B cell (primary cell): ENCODE data around the gene NFYC. TPM values are rescaled to one million over a fixed set of nuclear protein-coding genes. Genes with fewer than 3 reads are reported as not detected.

Experiments
- ATAC-seq: fragments of 200-7000 bp; cut with Tn5 transposase; one replicate; pipeline ENCODE4 v1.10.0; 2021; ENCODE audit warnings: low read depth, mild to moderate bottlenecking, moderate number of reproducible peaks, moderate library complexity
- CTCF ChIA-PET: fragments of 350-600 bp; sonication (Branson Sonifier 250); formaldehyde crosslinking; loops from one replicate; lab custom pipeline; 2021; ENCODE audit warnings: antibody characterized with exemption, inconsistent platforms; lab: Charles Lee
- POLR2A ChIA-PET: fragments of 350-600 bp; sonication (Branson Sonifier 250); formaldehyde crosslinking; loops from one replicate; lab custom pipeline; 2021; ENCODE audit warnings: antibody characterized with exemption; lab: Charles Lee
- DNase-seq: peaks from one replicate; pipeline ENCODE4 v3.0.0; 2013
- H2AFZ ChIP-seq: 2 replicates; pipeline ENCODE4 v1.6.1; 2012; ENCODE audit warnings: mild to moderate bottlenecking, low read depth, low read length; ENCODE audit not compliant: insufficient read depth, poor library complexity, severe bottlenecking
- H3K27ac ChIP-seq, 2 donors: 1 replicate in 1 of 2; 2 replicates in 1 of 2; pipeline ENCODE4 v1.5.1; 2012 to 2013; ENCODE audit warnings: low read length in 2 of 2, mild to moderate bottlenecking in 2 of 2, moderate library complexity in 1 of 2
- H3K27me3 ChIP-seq, 4 experiments: fragments of 200-600 bp in 1 of 4; sonication (generic) in 1 of 4; replicated peaks in 1 of 4; 1 replicate in 2 of 4; 2 replicates in 2 of 4; pipeline versions ENCODE4 v1.6.1 to v1.7.0; 2013 to 2016; ENCODE audit warnings: low read length in 3 of 4, mild to moderate bottlenecking in 2 of 4, mixed read lengths in 1 of 4, moderate library complexity in 1 of 4; ENCODE audit not compliant: insufficient read depth in 4 of 4, control insufficient read depth in 3 of 4; ENCODE audit errors: control extremely low read depth in 1 of 4
- H3K36me3 ChIP-seq, 2 experiments: replicated peaks in 1 of 2; 1 replicate in 1 of 2; 2 replicates in 1 of 2; pipeline versions ENCODE4 v1.6.1 to v1.7.1; 2013; ENCODE audit warnings: low read length in 1 of 2; ENCODE audit not compliant: insufficient read depth in 2 of 2, control insufficient read depth in 1 of 2; ENCODE audit errors: control extremely low read depth in 1 of 2, extremely low read depth in 1 of 2
- H3K4me1 ChIP-seq, 2 donors: fragments of 200-600 bp in 1 of 2; sonication (generic) in 1 of 2; 1 replicate in 1 of 2; 2 replicates in 1 of 2; pipeline versions ENCODE4 v1.5.1 to v1.6.1; 2013 to 2017; ENCODE audit warnings: low read length in 2 of 2; ENCODE audit not compliant: control insufficient read depth in 2 of 2, insufficient read depth in 2 of 2
- H3K4me2 ChIP-seq: replicated peaks from 2 replicates; pipeline ENCODE3; 2012; ENCODE audit warnings: mild to moderate bottlenecking, low read depth, low read length; ENCODE audit not compliant: poor library complexity, severe bottlenecking
- H3K4me3 ChIP-seq, 5 experiments: fragments of 200-600 bp in 1 of 5; sonication (generic) in 1 of 5; 1 replicate in 3 of 5; 2 replicates in 2 of 5; pipeline versions ENCODE4 v1.5.1 to v1.7.0; 2011 to 2016; ENCODE audit warnings: low read length in 4 of 5, mild to moderate bottlenecking in 4 of 5, low read depth in 2 of 5, control low read depth in 1 of 5, moderate library complexity in 1 of 5; ENCODE audit not compliant: insufficient read depth in 1 of 5; ENCODE audit errors: control extremely low read depth in 1 of 5, extremely low read depth in 1 of 5
- H3K79me2 ChIP-seq: fragments of 200-600 bp; sonication (generic); one replicate; pipeline ENCODE4 v1.6.0; 2016; ENCODE audit warnings: low read length; ENCODE audit not compliant: control insufficient read depth, insufficient read depth
- H3K9ac ChIP-seq: fragments of 200-600 bp; sonication (generic); 2 replicates; pipeline ENCODE4 v1.6.1; 2017; ENCODE audit warnings: mild to moderate bottlenecking, low read length, moderate library complexity
- H3K9me3 ChIP-seq, 3 donors: one replicate each; pipeline versions ENCODE4 v1.6.1 to v1.7.1; 2013; ENCODE audit warnings: low read length in 2 of 3; ENCODE audit not compliant: control insufficient read depth in 2 of 3, insufficient read depth in 1 of 3; ENCODE audit errors: control extremely low read depth in 1 of 3
- H4K20me1 ChIP-seq: 2 replicates; pipeline ENCODE4 v1.6.0; 2012; ENCODE audit warnings: mild to moderate bottlenecking, low read length; ENCODE audit not compliant: insufficient read depth, control insufficient read depth, poor library complexity, severe bottlenecking
- H3K27ac Mint-ChIP-seq: one replicate; pipeline ENCODE4 v1.8.0; 2021; ENCODE audit warnings: mixed read lengths
- H3K27me3 Mint-ChIP-seq: one replicate; pipeline ENCODE4 v1.8.0; 2021; ENCODE audit warnings: mixed read lengths
- H3K4me1 Mint-ChIP-seq: one replicate; pipeline ENCODE4 v1.8.0; 2021; ENCODE audit warnings: mixed read lengths
- H3K4me3 Mint-ChIP-seq: one replicate; pipeline ENCODE4 v1.8.0; 2021; ENCODE audit warnings: mixed read lengths
- H3K9me3 Mint-ChIP-seq: one replicate; pipeline ENCODE4 v1.8.0; 2022; ENCODE audit warnings: mixed read lengths; ENCODE audit not compliant: insufficient read depth
- CTCF ChIP-seq: fragments of 200-600 bp; IDR thresholded peaks from one replicate; pipeline ENCODE4 v1.8.0; 2022; ENCODE audit warnings: antibody characterized with exemption, mild to moderate bottlenecking
- EZH2 ChIP-seq: IDR thresholded peaks from 2 replicates; pipeline ENCODE4 v1.6.1; 2012; ENCODE audit warnings: borderline replicate concordance, low read depth, mild to moderate bottlenecking, moderate library complexity, low read length; ENCODE audit not compliant: insufficient read depth, poor library complexity, severe bottlenecking
- WGBS: methylation state at CpG from one replicate; pipeline ENCODE4 v1.1.5; 2013; ENCODE audit warnings: missing lambda C conversion rate; ENCODE audit not compliant: insufficient coverage; 5-methylcytosine and 5-hydroxymethylcytosine counted together
- intact Hi-C: fragments of 100-400 bp; cut with micrococcal nuclease; formaldehyde crosslinking; loops from one replicate; pipeline ENCODE4 v1.10.0; 2022
- polyA plus RNA-seq: library from polyadenylated mRNA; depleted of rRNA; stranded (reverse); fragments of >200 nt; gene quantifications from 2 replicates; pipeline ENCODE4 v1.2.3, GENCODE V29; 2012
- total RNA-seq, 2 donors: library from RNA; stranded (reverse); fragments of 120-200 nt in 1 of 2; gene quantifications; 1 replicate in 1 of 2; 2 replicates in 1 of 2; pipeline versions ENCODE4 v1.2.3 to v1.2.4, GENCODE V29; 2013 to 2022

The NFYC gene
- total and polyA plus RNA-seq, 2 donors (not counting 1 experiment from before 2014, with no cell fraction given): 88.7 to 123 TPM

- H3K27ac ChIP-seq: no peak overlapping the region
- H2AFZ ChIP-seq: no peak overlapping the region
- POLR2A ChIA-PET: no interaction called here
- DNase-seq (no peak), ATAC-seq (no peak)
- no peak for TF ChIP-seq EZH2
- TF ChIP-seq CTCF: no peak
- Mint-ChIP-seq H3K4me1 (no peaks in the 10 kb centered on the region), H3K27me3 (peaks cover 15% of the 10 kb centered on the region), H3K4me3 (no peak overlapping the region), H3K9me3 (no peaks in the 10 kb centered on the region), H3K27ac (no peak overlapping the region)
- no peaks in the 10 kb centered on the region for H3K79me2 ChIP-seq
- no peaks in the 10 kb centered on the region for H3K4me1 ChIP-seq
- H3K9me3 ChIP-seq: no peaks in the 10 kb centered on the region
- H3K27me3 ChIP-seq: no peaks in the 10 kb centered on the region
- CTCF ChIA-PET: interaction anchor here (1.3 kb wide), 1 partner anchor 501 kb away, joined by 3 read pairs; no protein-coding TSS in a partner anchor
- intact Hi-C loops: no loop called here
- no peaks in the 10 kb centered on the region for H4K20me1 ChIP-seq
- H3K9ac ChIP-seq: no peak overlapping the region
- H3K36me3 ChIP-seq: no peaks in the 10 kb centered on the region
- no peak overlapping the region for H3K4me3 ChIP-seq
- H3K4me2 ChIP-seq: no peak overlapping the region
- 95% methylated on average over 3 of the region's 5 CpGs for WGBS
These were observed 46.3 kb upstream of the NFYC start for GRCh38 chr1:40645118-40645680.

GRCh38 chr1:40646315-40646714 lies 45.2 kb upstream of the NFYC start:
- no peaks in the 10 kb centered on the region for H3K27me3 ChIP-seq

More at GRCh38 chr1:40646315-40646714, 45.2 kb upstream of the NFYC start:
- Histone ChIP-seq H4K20me1 (no peaks in the 10 kb centered on the region), H3K9ac (no peak overlapping the region), H3K79me2 (no peaks in the 10 kb centered on the region), H3K4me1 (no peaks in the 10 kb centered on the region), H3K4me2 (no peak overlapping the region), H3K27ac (no peak overlapping the region), H3K4me3 (no peak overlapping the region), H2AFZ (no peak overlapping the region), H3K9me3 (no peaks in the 10 kb centered on the region), H3K36me3 (no peaks in the 10 kb centered on the region)
- Mint-ChIP-seq H3K27me3 (peaks cover 15% of the 10 kb centered on the region), H3K4me1 (no peaks in the 10 kb centered on the region), H3K4me3 (no peak overlapping the region), H3K9me3 (no peaks in the 10 kb centered on the region), H3K27ac (no peak overlapping the region)
- intact Hi-C loops: no loop called here
- no peak for ATAC-seq
- no peak for TF ChIP-seq CTCF
- no peak for TF ChIP-seq EZH2
- DNase-seq: no peak
- CTCF ChIA-PET: interaction anchor here (0.7 to 1.6 kb wide), 4 partner anchors 21 to 502 kb away, joined by 3 to 4 read pairs (median 3); no protein-coding TSS in a partner anchor
- POLR2A ChIA-PET: no interaction called here
- WGBS: 97% methylated on average over 5 of the region's 5 CpGs
